ENCODE data around the gene UBE2N.

UBE2N gene

DNA sequence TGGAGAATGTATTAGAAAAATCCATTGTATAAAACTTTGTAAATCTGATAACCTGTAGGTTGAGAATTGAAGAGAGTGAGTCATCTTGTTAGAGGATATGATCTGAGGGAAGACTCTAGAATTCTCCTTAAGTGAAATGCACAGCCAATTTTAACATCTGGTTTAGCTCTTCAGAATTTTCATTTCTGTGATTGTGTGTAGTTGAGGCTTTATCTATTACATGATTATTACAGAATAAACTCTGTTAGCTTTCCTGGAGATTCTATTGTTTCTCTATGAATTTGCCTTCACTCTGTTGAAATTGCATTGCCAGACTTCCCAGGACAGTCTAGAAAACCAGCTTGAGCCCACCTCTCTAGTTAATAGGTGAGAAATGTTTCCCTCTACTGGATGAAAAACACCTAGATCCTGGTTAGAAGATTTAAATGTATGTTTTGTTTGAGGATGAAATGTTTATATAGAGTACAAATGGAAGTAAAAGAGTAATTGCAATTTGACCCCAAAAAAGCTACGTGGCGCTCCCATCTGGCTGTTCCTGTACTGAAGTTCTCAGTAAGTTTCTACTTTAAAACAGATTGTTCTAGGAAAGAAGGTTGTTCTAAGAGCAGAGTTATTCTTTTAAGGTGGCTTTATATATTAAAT lies 61.1 kb downstream of the UBE2N start:
- Histone ChIP-seq H2AFZ (ENCODE audit: low read length) (no peak overlapping the region), H3K9ac (ENCODE audit: low read length) (peak overlapping the region; percentile 86; the same call in 1 of the 2 replicates), H3K4me2 (ENCODE audit: low read depth, low read length) (peak overlapping the region; percentile 89), H3K4me1 (ENCODE audit: low read length) (peaks cover 8% of the 10 kb centered on the region; the same call in 1 of the 2 replicates), H3K27me3 (replicated peaks; ENCODE audit: insufficient read depth, low read length) (no peaks in the 10 kb centered on the region), H3K27ac (ENCODE audit: low read length) (peak overlapping the region; percentile 61; the same call in 1 of the 2 replicates), H3K4me3 (ENCODE audit: low read length) (peak overlapping the region; percentile 77), H3K9me2 (replicated peaks; ENCODE audit: insufficient read depth, low read length) (no peaks in the 10 kb centered on the region), H3K36me3 (replicated peaks; ENCODE audit: insufficient read depth, low read length) (no peaks in the 10 kb centered on the region), H3K9me3 (replicated peaks; ENCODE audit: insufficient read depth, low read length) (no peaks in the 10 kb centered on the region), H3F3A (ENCODE audit: insufficient read depth, low read length) (no peaks in the 10 kb centered on the region), H3K79me2 (ENCODE audit: low read length) (peaks cover 74% of the 10 kb centered on the region), H4K20me1 (ENCODE audit: insufficient read depth, low read length) (peaks cover 8% of the 10 kb centered on the region; the same call in 1 of the 2 replicates)
- DNase-seq, result peak; percentile 39
- TF ChIP-seq, protein P1, sequence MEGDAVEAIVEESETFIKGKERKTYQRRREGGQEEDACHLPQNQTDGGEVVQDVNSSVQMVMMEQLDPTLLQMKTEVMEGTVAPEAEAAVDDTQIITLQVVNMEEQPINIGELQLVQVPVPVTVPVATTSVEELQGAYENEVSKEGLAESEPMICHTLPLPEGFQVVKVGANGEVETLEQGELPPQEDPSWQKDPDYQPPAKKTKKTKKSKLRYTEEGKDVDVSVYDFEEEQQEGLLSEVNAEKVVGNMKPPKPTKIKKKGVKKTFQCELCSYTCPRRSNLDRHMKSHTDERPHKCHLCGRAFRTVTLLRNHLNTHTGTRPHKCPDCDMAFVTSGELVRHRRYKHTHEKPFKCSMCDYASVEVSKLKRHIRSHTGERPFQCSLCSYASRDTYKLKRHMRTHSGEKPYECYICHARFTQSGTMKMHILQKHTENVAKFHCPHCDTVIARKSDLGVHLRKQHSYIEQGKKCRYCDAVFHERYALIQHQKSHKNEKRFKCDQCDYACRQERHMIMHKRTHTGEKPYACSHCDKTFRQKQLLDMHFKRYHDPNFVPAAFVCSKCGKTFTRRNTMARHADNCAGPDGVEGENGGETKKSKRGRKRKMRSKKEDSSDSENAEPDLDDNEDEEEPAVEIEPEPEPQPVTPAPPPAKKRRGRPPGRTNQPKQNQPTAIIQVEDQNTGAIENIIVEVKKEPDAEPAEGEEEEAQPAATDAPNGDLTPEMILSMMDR (IDR thresholded peaks at IDR 0.05; ENCODE audit: low read length), result peak; percentile 55
- TF ChIP-seq EZH2phosphoT487 (IDR thresholded peaks at IDR 0.05; ENCODE audit: low read length) (no peak), EZH2 (optimal IDR thresholded peaks at IDR 0.05; ENCODE audit: low read depth, low read length) (no peak)

DNA sequence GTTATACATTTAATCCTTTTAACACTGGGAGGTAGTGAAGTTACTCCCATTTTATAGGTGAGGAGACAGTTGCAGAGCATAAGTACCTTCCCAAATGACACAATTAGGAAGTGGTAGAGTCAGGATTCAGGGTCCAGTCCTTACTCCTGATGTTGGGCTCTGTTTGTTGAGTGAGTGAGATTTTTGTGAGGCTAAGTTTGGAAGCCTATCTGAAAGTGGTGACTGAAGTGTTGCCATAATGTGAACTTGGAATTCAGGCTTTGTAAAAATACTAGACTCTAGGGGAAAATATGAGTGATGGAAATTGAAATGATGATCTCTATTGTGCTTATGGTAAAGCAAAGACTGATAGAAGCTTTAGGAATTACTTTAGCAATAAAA lies 61.8 kb downstream of the UBE2N start:
- H4K20me1 ChIP-seq (ENCODE audit: insufficient read depth, low read length), result peaks cover 8% of the 10 kb centered on the region; the same call in 1 of the 2 replicates
- no peaks in the 10 kb centered on the region for H3F3A ChIP-seq (ENCODE audit: insufficient read depth, low read length)
- H3K4me2 ChIP-seq (ENCODE audit: low read depth, low read length), result peak overlapping the region; percentile 89
- peak overlapping the region; percentile 86; the same call in 1 of the 2 replicates for H3K9ac ChIP-seq (ENCODE audit: low read length)
- no peak overlapping the region for H2AFZ ChIP-seq (ENCODE audit: low read length)
- H3K36me3 ChIP-seq (replicated peaks; ENCODE audit: insufficient read depth, low read length), result no peaks in the 10 kb centered on the region
- H3K27me3 ChIP-seq (replicated peaks; ENCODE audit: insufficient read depth, low read length), result no peaks in the 10 kb centered on the region
- H3K9me3 ChIP-seq (replicated peaks; ENCODE audit: insufficient read depth, low read length), result no peaks in the 10 kb centered on the region
- peaks cover 68% of the 10 kb centered on the region for H3K79me2 ChIP-seq (ENCODE audit: low read length)
- no peak for DNase-seq
- H3K9me2 ChIP-seq (replicated peaks; ENCODE audit: insufficient read depth, low read length), result no peaks in the 10 kb centered on the region
- peak overlapping the region; percentile 61; the same call in 1 of the 2 replicates for H3K27ac ChIP-seq (ENCODE audit: low read length)
- peak overlapping the region; percentile 77 for H3K4me3 ChIP-seq (ENCODE audit: low read length)
- TF ChIP-seq EZH2phosphoT487 (IDR thresholded peaks at IDR 0.05; ENCODE audit: low read length) (no peak), EZH2 (optimal IDR thresholded peaks at IDR 0.05; ENCODE audit: low read depth, low read length) (no peak)
- TF ChIP-seq, protein P1 (IDR thresholded peaks at IDR 0.05; ENCODE audit: low read length), result no peak
- peaks cover 8% of the 10 kb centered on the region; the same call in 1 of the 2 replicates for H3K4me1 ChIP-seq (ENCODE audit: low read length)

DNA sequence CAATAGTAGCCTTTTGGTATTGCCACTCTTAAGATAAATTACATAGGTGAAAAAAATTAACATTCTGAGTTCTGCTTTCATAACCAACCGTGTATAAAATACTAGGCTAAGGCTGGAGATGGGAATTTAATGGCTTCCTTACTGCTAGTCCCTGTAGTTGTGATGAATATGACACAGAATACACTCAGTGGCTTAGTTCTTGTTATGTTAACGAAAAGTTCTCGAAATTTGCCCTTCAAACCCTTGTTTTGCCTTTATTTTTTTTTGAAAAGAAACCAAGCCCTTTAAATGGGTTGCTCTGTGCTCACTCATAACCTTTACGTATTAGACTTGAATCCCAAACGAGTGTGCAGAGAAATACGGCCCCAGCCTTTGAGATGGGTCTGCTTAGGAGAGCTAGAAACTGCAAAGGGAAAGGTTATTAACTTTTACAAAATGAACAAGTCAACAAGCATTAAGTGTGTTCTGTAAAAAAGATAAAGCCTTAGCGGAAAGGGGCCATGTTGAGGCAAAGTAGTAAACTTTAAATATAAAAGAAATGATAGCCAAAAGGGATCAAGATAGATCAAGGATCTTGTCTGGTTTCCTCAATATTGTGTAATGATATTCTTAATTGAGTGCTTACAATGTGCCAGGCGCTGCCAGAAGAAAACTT lies 62.3 kb downstream of the UBE2N start:
- Histone ChIP-seq H3K9ac (ENCODE audit: low read length) (peak overlapping the region; percentile 86), H3K79me2 (ENCODE audit: low read length) (peaks cover 63% of the 10 kb centered on the region), H3K36me3 (replicated peaks; ENCODE audit: insufficient read depth, low read length) (no peaks in the 10 kb centered on the region), H3K4me2 (ENCODE audit: low read depth, low read length) (peak overlapping the region; percentile 89), H3K9me3 (replicated peaks; ENCODE audit: insufficient read depth, low read length) (no peaks in the 10 kb centered on the region), H3K4me3 (ENCODE audit: low read length) (peak overlapping the region; percentile 77), H4K20me1 (ENCODE audit: insufficient read depth, low read length) (peaks cover 8% of the 10 kb centered on the region; the same call in 1 of the 2 replicates), H3K4me1 (ENCODE audit: low read length) (peaks cover 8% of the 10 kb centered on the region; the same call in 1 of the 2 replicates), H3K27ac (ENCODE audit: low read length) (peak overlapping the region; percentile 61; the same call in 1 of the 2 replicates), H3F3A (ENCODE audit: insufficient read depth, low read length) (no peaks in the 10 kb centered on the region), H3K9me2 (replicated peaks; ENCODE audit: insufficient read depth, low read length) (no peaks in the 10 kb centered on the region), H3K27me3 (replicated peaks; ENCODE audit: insufficient read depth, low read length) (no peaks in the 10 kb centered on the region), H2AFZ (ENCODE audit: low read length) (no peak overlapping the region)
- no peak for TF ChIP-seq EZH2 (optimal IDR thresholded peaks at IDR 0.05; ENCODE audit: low read depth, low read length)
- no peak for TF ChIP-seq EZH2phosphoT487 (IDR thresholded peaks at IDR 0.05; ENCODE audit: low read length)
- TF ChIP-seq, protein P1 (IDR thresholded peaks at IDR 0.05; ENCODE audit: low read length), result no peak
- peak; percentile 23 for DNase-seq
